Lung microvascular endothelial cell (primary cell): ENCODE measurements around the gene ZSCAN5B. TPM values are rescaled to one million over a fixed set of nuclear protein-coding genes. Genes with fewer than 3 reads are reported as not detected.
A peak's percentile ranks its signal among the peaks of the same experiment; 100 is the strongest.
"Not testable (repeated sequence)": the region's sequence is repeated elsewhere in the genome, so short reads cannot be mapped to it uniquely, and the experiment has no call there.

Experiments used
- DNase-seq, 2 donors: peaks; one replicate each; pipeline versions ENCODE4 v3.0.0 to v3.0.0-alpha.2; 2010; ENCODE audit warnings: low read depth in 2 of 2
- total RNA-seq: library from RNA; depleted of rRNA; stranded (reverse); fragments of >200 nt; gene quantifications from 2 replicates; pipeline ENCODE4 v1.2.1, GENCODE V29; 2014

The ZSCAN5B gene
- total RNA-seq, 1 donor from 2014 or later = not detected

DNA sequence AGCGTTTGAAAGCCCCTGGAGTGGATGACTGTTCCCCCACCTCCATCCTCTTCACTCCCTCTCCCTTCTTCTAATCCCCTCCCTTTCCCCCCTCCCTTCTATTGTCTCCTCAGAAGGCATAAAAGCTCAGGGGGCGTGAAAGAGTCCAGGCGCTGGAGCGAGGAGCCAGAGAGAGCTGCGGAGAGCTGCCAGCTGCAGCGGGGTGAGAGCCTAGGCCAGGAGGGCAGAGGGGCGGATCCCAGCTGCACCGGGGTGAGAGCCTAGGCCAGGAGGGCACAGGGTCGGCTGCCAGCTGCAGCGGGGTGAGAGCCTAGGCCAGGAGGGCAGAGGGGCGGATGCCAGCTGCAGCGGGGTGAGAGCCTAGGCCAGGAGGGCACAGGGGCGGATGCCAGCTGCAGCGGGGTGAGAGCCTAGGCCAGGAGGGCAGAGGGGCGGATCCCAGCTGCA, 21.7 kb downstream of the ZSCAN5B start, which contains the start of gene GALP:
GALP (plus strand) TSS at position 148 of the 447 bp plus-strand sequence. CDS start 1,101 bp downstream, outside the sequence.
- DNase-seq = not testable (repeated sequence)

GRCh38 chr19:56174550-56174949, 23.0 kb downstream of the ZSCAN5B start:
- no peak for DNase-seq

GRCh38 chr19:56174086-56174485, 23.5 kb downstream of the ZSCAN5B start:
- DNase-seq = no peak

- peak; percentile 38 to 60 for DNase-seq
Observed at GRCh38 chr19:56170261-56170660, 27.3 kb downstream of the ZSCAN5B start.

DNA sequence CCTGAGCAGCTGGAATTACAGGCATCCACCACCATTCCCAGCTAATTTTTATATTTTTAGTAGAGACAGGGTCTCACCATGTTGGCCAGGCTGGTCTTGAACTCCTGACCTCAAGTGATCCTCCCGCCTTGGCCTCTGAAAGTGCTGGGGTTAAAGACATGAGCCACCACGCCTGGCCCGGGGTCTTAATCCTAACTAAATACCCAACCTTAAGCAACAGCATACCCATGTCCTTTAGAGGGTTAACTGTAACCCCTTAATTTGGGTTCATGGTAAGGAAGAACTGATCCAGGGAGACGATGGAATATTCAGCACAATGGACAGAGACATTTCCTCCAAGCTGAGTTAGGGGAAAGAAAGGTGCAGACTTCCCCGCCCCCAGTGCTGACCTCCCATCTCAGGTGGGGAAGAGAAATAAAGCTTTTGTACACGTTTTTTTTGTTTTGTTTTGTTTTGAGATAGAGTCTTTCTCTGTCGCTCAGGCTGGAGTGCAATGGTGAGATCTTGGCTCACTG, 30.5 kb downstream of the ZSCAN5B start:
- peak; percentile 16 to 32 for DNase-seq

DNA sequence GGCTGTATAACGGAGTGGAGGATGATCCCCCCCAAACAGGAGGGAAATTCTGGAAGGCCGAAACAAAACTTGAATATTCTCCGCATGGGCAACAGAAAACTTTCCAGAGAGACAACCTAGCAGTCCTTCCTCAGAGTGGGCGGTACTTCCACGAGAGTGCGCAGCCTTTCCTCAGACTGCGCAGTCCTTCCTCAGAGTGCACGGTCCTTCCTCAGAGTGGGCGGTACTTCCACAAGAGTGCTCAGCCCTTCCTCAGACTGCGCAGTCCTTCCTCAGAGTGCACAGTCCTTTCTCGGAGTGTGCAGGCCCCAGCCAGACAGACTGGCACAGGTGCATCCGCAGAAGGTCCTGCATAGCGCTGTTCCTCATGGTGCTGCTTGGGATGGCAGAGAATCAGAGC, 34.5 kb downstream of the ZSCAN5B start:
- DNase-seq = no peak

- peak in 1 of 2 donors; percentile 81 for DNase-seq
Observed at GRCh38 chr19:56162258-56162657, 35.3 kb downstream of the ZSCAN5B start.

DNA sequence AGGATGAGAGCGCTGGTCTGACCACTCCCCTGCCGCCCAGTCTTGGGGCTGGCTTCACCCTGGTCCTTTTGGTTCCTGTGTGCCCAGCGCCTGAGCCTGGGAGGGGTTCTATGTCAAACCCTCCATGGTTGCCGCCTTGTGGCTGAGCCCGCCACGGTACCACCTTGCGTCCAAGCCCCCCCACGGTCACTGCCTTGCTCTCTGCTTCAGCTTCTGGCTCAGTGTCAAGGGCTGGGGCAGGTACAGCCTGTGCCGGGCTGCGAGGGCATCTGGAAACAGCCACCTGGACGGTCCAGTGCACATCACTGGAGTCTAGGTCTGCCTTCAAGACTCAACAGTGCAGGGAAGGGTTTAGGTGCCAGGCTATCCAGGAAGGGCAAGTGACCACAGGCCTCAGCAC, 36.0 kb downstream of the ZSCAN5B start:
- no peak for DNase-seq

- no peak for DNase-seq
Observed at GRCh38 chr19:56159622-56160271, 37.8 kb downstream of the ZSCAN5B start.

DNA sequence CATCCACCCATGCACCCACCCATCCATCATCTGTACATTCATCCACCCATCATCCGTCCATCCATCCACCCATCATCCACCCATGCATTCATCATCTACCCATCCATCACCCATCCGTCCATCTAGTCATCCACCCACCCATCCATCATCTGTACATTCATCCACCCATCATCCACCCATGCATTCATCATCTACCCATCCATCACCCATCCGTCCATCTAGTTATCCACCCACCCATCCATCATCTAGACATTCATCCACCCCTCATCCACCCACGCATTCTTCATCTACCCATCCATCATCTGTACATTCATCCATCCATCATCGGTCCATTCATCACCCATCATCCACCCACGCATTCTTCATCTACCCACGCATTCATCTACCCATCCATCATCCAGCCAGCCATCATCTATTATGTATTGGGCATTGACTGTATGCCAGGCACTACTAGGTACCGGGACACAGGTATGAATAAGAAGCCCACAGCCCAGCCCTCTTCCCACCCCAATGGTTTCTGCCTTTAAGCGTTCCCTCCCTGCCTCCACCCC, 38.5 kb downstream of the ZSCAN5B start:
- no peak for DNase-seq

DNA sequence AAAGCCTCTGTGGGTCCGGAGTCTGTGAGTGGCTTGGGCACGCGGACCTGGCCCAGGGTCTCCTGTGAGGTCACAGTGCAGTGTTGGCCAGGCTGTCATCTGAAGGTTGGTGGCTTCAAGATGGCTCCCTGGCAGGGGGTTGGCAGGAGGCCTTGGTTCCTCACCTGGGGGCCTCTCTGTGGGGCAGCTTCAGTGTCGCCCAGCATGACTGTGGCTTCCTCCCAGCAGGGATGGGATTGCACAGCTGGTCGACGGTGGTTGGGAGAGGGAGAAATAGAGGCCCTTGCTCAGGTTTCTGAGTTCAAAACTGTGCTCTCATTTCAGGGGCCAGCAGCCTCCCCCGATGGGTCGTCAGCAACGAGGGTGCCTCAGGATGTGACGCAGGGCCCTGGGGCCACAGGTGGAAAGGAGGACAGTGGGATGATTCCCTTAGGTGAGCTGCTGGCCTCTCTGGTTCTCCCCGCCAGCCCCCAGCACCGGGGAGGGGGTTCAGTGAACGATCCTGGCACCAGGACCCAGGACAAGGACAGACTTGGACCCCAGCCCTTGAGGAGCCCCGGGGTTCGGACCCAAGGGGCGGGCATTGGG, 39.3 kb downstream of the ZSCAN5B start:
- no peak for DNase-seq

DNA sequence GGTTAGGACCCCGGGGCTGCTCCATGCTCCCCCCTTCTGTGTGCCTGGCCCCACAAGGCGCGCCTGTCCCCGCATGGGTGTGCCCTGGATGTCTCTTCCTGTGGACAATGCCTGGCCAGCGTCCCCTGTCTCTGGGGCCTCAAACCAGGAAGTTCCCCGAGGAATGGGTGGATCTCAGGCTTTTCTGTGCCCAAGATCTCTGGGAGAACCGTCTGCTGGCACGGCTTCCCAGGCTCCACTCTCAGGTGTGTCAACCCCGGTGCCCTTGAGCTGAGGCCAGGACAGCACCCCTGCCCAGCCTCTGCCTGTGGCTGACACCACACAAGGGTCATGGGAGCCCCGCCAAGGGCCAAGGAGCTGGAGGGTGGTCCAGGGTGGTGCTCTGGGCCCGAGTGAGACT, 40.8 kb downstream of the ZSCAN5B start:
- no peak for DNase-seq

DNA sequence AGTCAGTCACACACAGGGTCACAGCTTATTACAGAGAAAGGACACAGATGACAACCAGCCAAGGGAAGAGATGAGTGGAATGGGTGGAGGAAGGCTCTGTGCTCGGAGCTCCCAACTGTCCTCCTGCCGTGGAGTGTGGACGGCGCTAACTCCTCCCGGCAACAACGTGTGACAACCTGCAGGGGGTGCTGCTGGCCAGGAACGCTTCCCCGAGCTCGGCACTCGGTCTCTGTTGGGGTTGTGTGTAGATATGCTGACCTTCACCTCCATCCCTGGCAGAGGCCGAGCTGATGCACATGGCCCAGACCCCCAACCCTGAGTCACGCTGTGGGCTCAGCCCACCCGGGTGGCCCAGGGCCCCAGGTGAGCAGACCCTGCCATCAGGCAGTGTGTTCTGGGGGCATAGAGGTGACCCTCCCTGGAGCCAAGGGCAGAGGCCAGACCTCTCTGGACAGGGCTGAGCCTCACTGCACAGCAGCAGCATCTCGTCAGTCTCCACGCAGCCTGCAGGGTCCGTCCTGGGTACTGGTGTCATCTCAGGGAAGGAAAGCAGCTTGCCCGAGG, 42.4 kb downstream of the ZSCAN5B start:
- DNase-seq = peak in 1 of 2 donors; percentile 19

DNA sequence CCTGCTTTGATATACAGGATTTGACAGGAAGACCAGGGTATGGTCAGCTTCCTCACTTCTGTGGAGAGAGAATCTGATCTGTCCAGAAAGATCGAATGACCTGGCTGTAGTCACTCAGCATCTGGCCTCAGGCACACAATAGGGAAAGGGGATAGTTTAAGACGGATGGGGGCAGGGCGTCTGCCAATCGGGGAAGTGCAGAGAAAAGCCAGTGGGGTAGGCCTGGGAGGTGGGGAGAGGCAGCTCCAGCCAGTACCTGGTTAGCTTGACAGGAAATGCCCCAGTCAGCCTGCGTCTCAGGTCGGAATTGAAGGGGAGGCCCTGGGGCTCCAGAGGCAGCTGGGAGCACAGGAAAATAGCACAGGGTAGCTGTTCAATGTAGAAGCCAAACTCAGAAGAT, 44.1 kb downstream of the ZSCAN5B start:
- peak in 1 of 2 donors; percentile 47 for DNase-seq

- no peak for DNase-seq
Observed at GRCh38 chr19:56152644-56153043, 44.9 kb downstream of the ZSCAN5B start.

DNA sequence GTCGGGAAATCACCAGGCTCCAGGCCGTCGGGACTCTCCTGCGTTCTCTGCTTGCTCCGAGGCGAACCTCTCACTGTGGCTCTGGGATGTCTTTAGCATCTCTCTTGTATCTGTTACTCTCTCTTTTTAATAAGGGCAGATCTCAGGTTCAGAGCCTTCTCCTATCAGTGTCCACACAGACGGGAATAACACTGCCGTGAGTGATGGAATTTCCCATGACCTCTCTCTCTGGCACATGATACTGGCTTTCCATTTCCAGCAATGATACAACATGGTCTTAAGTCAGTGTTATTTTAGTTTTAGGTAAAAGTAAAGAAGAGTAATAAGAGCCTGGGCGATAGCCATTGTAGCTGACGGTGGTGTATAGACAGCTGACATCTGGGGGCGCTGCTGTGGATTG, 47.2 kb downstream of the ZSCAN5B start:
- DNase-seq = peak in 1 of 2 donors; percentile 55

DNA sequence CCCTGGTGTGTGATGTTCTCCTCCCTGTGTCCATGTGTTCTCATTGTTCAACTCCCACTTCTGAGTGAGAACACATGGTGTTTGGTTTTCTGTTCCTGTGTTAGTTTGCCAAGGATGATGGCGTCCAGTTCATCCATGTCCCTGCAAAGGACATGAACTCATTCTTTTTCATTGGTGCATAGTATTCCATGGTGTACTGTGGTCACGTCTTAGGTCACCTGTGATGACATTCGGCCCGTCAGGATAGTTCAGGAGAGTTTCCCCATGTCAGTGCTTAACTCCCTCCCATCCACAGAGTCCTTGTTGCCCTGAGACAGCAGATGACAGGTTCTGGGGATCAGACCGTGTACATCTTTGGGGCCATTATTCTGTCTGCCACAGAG, 47.9 kb downstream of the ZSCAN5B start:
- DNase-seq = no peak

DNA sequence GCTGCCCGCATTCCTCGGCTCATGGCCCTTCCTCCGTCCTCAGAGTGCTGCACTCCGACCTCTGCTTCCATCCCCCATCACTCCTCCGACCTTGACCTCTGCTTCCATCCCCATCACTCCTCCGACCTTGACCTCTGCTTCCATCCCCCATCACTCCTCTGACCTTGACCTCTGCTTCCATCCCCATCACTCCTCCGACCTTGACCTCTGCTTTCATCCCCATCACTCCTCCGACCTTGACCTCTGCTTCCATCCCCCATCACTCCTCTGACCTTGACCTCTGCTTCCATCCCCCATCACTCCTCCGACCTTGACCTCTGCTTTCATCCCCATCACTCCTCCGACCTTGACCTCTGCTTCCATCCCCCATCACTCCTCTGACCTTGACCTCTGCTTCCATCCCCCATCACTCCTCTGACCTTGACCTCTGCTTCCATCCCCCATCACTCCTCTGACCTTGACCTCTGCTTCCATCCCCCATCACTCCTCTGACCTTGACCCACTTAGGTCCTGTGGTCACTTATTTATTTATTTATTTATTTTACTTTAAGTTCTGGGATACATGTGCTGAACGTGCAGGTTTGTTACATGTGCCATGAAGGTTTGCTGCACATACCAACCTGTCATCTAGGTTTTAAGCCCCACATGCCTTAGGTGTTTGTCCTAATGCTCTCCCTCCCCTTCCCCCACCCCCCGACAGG, 48.5 kb downstream of the ZSCAN5B start:
- not testable (repeated sequence) for DNase-seq

DNA sequence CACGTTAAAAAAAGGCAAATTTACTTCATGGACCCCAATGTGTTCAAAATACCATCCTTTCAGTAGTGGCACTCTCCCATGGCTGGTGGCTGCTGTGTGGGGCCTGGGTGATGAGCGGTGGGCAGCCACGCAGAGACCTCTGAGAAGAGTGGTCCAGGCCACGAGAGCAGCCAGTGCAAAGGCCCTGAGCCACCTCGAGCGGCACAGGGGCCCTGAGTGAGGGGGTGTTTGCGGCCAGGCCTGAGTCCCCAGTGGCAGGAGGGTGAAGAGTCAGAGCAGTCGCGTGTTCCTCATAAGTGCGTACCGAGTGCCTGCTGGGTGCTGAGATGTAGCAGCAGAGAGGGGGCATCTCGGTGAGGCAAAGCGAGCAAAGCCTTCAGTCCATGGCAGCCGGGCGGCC, 49.5 kb downstream of the ZSCAN5B start:
- no peak for DNase-seq

- no peak for DNase-seq
Observed at GRCh38 chr19:56147307-56147706, 50.3 kb downstream of the ZSCAN5B start.

DNA sequence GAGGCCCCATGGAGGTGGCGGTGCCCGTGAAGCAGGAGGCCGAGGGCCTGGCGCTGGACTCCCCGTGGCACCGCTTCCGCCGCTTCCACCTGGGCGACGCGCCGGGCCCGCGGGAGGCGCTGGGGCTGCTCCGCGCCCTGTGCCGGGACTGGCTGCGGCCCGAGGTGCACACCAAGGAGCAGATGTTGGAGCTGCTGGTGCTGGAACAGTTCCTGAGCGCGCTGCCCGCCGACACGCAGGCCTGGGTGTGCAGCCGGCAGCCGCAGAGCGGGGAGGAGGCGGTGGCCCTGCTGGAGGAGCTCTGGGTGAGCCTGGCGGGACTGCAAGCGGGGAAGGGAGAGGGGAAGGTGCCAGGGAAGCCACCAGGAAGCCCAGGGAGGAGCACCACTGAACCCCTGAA, 50.7 kb downstream of the ZSCAN5B start:
- DNase-seq = no peak

DNA sequence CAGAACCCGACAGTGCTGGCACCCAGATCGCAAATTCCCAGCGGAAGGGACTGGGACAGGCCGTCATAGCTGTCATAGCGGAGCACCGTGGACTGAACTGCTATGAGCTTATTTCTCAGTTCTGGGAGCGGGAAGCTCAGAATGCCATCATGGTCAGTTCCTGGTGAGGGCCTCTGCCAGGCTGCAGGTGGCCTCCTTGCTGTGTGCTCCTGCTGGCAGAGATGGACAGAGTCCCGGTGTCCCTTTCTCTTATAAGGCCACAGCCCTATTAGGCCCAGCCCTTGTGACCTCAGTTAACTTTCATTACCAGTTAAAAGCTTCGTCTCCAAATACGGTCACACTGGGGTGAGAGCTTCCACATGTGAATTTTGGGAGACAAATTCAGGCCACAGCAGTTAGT, 51.9 kb downstream of the ZSCAN5B start:
- DNase-seq = no peak
